GM18517 (cell line): Measurements from ENCODE around the gene MTUS2.

Source experiments
- ATAC-seq: cut with Tn5 transposase; IDR thresholded peaks from one replicate; pipeline ENCODE4 v1.9.1; 2021; ENCODE audit warnings: mild to moderate bottlenecking, moderate library complexity; ENCODE audit not compliant: unreplicated experiment

The MTUS2 gene

DNA sequence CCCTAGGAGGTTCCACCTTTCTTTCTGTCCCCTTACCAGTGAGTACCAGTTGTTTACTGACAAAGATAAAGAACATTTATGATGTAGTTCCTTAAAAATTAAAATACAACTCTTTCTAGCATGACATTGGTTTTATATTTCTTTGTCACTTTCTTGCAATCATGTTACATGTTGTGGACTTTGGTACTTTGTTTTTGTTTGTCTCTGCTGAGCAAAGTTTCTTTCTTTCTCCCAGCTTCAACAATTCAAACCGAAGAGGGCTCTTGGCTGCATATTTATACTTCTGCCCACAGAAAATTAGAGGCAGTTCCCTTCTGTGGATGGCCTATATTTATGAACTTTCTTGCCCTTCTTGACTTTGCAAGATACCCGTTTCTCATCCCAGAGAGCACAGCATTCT is 201.2 kb downstream of the MTUS2 start:
- ATAC-seq, result no peak

DNA sequence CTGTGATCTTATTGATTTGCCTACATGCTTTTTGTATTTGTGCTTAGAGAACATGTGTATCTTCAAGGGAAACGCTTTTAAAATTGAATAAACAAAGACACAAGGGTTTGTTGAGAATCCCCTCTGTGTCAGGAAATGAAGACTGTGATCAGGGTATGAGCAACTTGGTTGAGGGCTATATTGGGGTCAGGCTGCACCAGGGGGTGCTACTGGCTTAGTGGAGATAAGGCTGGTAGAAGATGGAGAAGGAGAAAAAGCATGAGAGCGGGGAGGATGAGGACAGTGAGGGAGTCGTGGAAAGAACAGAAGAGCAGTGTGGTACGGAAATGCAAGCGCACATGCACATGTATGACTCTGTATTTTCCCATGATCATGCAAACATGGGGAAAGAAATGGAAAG is 201.6 kb downstream of the MTUS2 start:
- ATAC-seq, result no peak

- no peak for ATAC-seq
Measured at GRCh38 chr13:29022410-29022809, 202.3 kb downstream of the MTUS2 start.

DNA sequence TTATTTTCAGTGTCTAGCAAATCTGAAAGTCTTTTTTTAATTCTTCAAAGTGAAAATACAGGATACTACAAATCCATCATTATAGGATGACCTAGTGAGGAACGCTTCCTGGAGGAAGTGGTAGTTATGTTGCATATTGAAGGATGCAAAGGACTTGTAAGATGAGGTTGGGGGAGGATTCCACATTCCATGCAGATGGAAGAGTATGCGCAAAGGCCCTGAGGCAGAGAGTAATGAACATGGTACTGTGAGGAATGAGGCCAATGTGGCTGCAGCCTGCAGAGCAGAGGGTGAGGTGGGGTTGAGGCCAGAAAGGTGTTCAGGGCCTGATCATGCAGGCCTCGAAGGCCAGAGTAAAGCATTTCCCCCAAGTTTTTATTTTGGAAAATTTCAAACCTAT is 202.8 kb downstream of the MTUS2 start:
- ATAC-seq, result no peak

GRCh38 chr13:29024783-29025182 is 204.6 kb downstream of the MTUS2 start:
- ATAC-seq, result no peak

GRCh38 chr13:29028868-29029267 is 208.7 kb downstream of the MTUS2 start:
- ATAC-seq, result no peak

- ATAC-seq, result no peak
Measured at GRCh38 chr13:29038700-29039099, 218.6 kb downstream of the MTUS2 start.

DNA sequence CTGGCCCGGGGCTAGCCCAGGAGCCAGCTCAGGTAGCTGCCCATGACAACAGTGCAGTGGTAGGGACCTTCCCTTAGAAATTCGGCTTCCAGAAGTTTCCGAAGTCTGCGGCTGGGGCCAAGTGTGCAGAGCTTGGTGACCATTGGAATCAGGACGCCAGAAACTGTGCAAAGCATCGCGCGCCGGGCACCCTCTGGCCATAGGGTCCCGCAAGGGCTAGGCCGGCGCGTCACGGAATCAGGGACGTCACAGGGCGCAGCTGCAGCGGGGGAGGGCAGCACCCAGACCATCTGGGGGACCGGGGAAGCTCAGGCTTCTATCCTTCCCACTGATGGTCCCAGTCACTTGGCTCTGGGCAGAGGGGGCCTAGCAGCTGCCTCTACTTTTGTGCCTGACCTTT is 219.1 kb downstream of the MTUS2 start:
- ATAC-seq, result no peak

GRCh38 chr13:29046588-29046987 is 226.4 kb downstream of the MTUS2 start:
- ATAC-seq, result no peak

DNA sequence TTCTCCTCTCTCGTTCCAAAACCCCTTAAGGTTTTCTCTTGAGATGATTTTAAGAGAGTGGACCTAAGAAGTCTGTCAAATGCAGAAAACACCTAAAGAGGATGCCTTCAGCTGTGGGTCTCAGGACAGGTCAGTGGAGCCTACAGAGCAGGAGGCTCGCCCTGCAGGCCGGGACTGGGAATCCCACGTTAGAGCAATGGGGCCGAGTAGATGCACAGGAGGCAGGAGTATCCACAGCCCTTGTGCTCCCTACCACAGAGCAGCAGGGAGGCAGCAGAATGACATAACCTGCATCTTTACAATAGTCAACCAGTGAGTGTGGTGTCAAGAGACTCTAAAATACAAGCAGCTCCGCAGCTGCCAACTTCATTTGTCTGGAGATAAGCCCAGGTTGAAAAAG is 229.4 kb downstream of the MTUS2 start:
- ATAC-seq, result no peak

GRCh38 chr13:29050719-29051118 is 230.6 kb downstream of the MTUS2 start:
- no peak for ATAC-seq

- no peak for ATAC-seq
Measured at GRCh38 chr13:29059800-29060199, 239.7 kb downstream of the MTUS2 start.

DNA sequence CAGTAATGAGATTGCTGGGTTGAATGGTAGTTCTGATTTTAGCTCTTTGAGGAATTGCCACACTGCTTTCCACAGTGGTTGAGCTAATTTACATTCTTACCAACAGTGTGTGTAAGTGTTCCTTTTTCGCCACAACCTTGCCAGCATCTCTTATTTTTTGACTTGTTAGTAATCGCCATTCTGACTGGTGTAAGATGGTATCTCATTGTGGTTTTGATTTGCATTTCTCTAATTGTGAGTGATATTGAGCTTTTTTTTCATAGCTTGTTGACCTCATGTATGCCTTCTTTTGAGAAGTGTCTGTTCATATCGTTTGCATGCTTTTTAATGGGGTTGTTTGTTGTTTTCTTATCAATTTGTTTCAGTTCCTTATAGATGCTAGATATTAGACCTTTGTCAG is 245.0 kb downstream of the MTUS2 start:
- no peak for ATAC-seq

DNA sequence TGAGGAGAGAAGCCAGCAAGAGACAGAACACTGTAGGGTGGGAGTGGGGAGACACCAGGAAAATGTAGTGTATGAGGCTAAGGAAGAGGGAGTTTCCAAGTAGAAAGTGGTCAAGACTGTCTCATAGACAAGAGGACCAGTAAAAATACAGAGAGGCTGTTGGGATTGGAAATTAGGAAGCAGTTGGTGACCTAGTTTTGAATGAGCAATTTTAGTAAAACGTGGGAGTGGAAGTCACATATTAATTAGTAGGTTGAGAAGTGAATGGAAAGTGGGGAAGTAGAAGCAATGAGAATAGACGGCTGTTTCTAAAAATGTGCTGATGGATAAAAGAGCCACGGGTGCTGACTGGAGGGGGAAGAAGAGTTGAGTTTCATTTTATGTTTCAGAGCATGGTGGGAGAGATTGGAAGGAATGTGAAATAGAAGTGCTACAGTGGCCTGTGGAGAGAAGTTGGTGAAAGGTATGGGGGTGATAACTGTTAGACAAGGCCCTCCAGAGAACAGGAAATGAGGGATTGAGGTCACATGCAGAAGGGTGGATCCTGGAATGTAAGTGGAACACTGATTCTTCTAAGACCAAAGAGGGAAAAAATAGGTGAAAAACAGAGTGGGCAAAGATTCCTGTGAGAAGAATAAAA is 247.3 kb downstream of the MTUS2 start:
- ATAC-seq, result no peak

GRCh38 chr13:29073755-29074154 is 253.6 kb downstream of the MTUS2 start:
- ATAC-seq, result no peak

GRCh38 chr13:29077051-29077813 is 257.1 kb downstream of the MTUS2 start:
- ATAC-seq, result no peak

GRCh38 chr13:29081036-29081435 is 260.9 kb downstream of the MTUS2 start:
- no peak for ATAC-seq

GRCh38 chr13:29081697-29082440 is 261.7 kb downstream of the MTUS2 start:
- no peak for ATAC-seq

GRCh38 chr13:29099781-29100406 is 279.8 kb downstream of the MTUS2 start:
- ATAC-seq, result no peak

- ATAC-seq, result no peak
Measured at GRCh38 chr13:29100758-29101157, 280.6 kb downstream of the MTUS2 start.

DNA sequence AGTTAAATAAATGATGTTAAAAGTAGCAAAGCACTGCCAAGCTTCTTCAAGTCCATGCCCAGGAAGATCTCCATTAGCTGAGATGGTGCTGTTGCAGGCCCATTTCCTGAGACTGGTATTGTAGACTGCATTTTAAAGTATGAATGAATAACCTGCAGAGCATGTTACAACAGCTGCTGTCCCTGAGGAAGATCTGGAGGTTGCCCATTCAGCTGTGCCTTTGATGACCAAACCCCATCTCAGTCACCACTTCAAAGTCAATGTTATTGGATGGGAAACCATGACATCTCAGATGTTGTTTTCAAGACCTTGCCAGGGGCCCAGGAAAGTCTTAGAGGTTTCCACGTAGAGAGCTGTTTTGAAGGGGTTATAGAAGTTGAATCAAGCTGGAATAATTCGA is 281.3 kb downstream of the MTUS2 start:
- ATAC-seq, result no peak

DNA sequence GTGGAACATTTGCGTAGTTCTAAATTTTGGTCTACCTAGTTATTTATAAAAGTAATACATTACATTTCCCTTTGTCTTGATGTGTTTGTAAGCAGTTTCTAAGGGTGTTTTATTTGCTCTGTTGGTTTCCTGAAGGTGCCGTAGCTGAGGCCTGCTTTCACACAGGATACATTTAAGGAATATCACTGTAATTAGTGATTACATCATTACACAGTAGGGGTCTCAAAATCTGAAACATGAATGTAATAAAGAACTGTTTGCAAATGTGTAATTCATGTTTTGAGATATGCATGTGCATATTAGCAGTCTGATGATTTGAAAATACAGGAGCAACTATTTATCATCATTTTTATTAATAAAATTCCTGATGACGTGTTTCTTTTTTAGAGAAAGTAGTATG is 281.8 kb downstream of the MTUS2 start:
- ATAC-seq, result no peak
